GM23338 (cell line): ENCODE measurements around the gene EIF3F.

Source experiments
- CTCF ChIP-seq, 2 experiments: fragments of 200-600 bp in 1 of 2; sonication (generic) in 1 of 2; conservative IDR thresholded peaks; 2 replicates each; pipeline versions ENCODE4 v1.5.1 to v1.6.1; 2016 to 2017; ENCODE audit warnings: antibody characterized with exemption in 2 of 2, low read depth in 2 of 2, mild to moderate bottlenecking in 2 of 2, moderate library complexity in 1 of 2
- NANOG ChIP-seq: IDR thresholded peaks from 2 replicates; pipeline ENCODE4 v1.6.1; 2016; ENCODE audit warnings: antibody characterized with exemption, borderline replicate concordance
- POLR2AphosphoS5 ChIP-seq: IDR thresholded peaks from 2 replicates; pipeline ENCODE4 v1.6.1; 2016; ENCODE audit warnings: antibody characterized with exemption, low read depth
- REST ChIP-seq: IDR thresholded peaks from one replicate; pipeline ENCODE4 v1.6.1; 2018; ENCODE audit warnings: antibody characterized with exemption; ENCODE audit not compliant: unreplicated experiment

GRCh38 chr11:8011981-8012444 lies 24.9 kb downstream of the EIF3F start:
- TF ChIP-seq POLR2AphosphoS5 (no peak), NANOG (no peak), REST (no peak), CTCF (conservative IDR thresholded peaks at IDR 0.05; ENCODE audit: low read depth in 2 of 2) (no peak)
